NCI-H2227 (cell line): Measurements from ENCODE around the gene TECR.
"Not testable (repeated sequence)": the region's sequence is repeated elsewhere in the genome, so short reads cannot be mapped to it uniquely, and the experiment has no call there.

Source experiments
- DNase-seq: peaks from one replicate; lab custom pipeline; 2025; ENCODE audit not compliant: unreplicated experiment; lab: John Stamatoyannopoulos, UW

TECR gene

GRCh38 chr19:14559916-14560775 is 30.8 kb downstream of the TECR start:
- DNase-seq, result no peak

GRCh38 chr19:14560776-14561108 is 31.3 kb downstream of the TECR start:
- DNase-seq, result no peak

- no peak for DNase-seq
Observed at GRCh38 chr19:14561249-14561648, 31.9 kb downstream of the TECR start.

GRCh38 chr19:14561847-14562351 is 32.5 kb downstream of the TECR start:
- no peak for DNase-seq

GRCh38 chr19:14562660-14563589 is 33.5 kb downstream of the TECR start:
- DNase-seq, result no peak

- DNase-seq, result no peak
Observed at GRCh38 chr19:14563590-14563926, 34.2 kb downstream of the TECR start.

GRCh38 chr19:14563989-14564651 is 34.7 kb downstream of the TECR start:
- no peak for DNase-seq

GRCh38 chr19:14564652-14565297 is 35.4 kb downstream of the TECR start:
- not testable (repeated sequence) for DNase-seq

- no peak for DNase-seq
Observed at GRCh38 chr19:14565298-14565679, 35.9 kb downstream of the TECR start.

- no peak for DNase-seq
Observed at GRCh38 chr19:14565765-14566711, 36.6 kb downstream of the TECR start.

GRCh38 chr19:14566712-14567077 is 37.3 kb downstream of the TECR start:
- no peak for DNase-seq

GRCh38 chr19:14567079-14567478 is 37.7 kb downstream of the TECR start:
- DNase-seq, result no peak

GRCh38 chr19:14570864-14571527 is 41.6 kb downstream of the TECR start:
- DNase-seq, result no peak

GRCh38 chr19:14571695-14572490 is 42.5 kb downstream of the TECR start, which contains the start of gene NDUFB7:
TSS of gene NDUFB7 (minus strand) at chr19:14572066. CDS start at chr19:14572000, 66 bp downstream.
- DNase-seq, result peak; percentile 93

GRCh38 chr19:14575428-14575980 is 46.1 kb downstream of the TECR start:
- DNase-seq, result no peak

- DNase-seq, result no peak
Observed at GRCh38 chr19:14576363-14576762, 47.0 kb downstream of the TECR start.

GRCh38 chr19:14577264-14577663 is 47.9 kb downstream of the TECR start:
- no peak for DNase-seq

- no peak for DNase-seq
Observed at GRCh38 chr19:14577885-14578427, 48.6 kb downstream of the TECR start.
